ENCODE results near the gene SLC2A4. TPM values are rescaled to one million over a fixed set of nuclear protein-coding genes. Genes with fewer than 3 reads are reported as not detected.
A peak's percentile ranks its signal among the peaks of the same experiment; 100 is the strongest.

The SLC2A4 gene
- total and polyA plus RNA-seq, 2 of the 4 experiments (the other 2 are of a cell fraction) = 0.07 TPM; not detected in 1

GRCh38 chr17:7237761-7238419 is 43.6 kb upstream of the SLC2A4 start:
- peak overlapping the region; percentile 86 for H2AK5ac ChIP-seq (ENCODE audit: low read depth, low read length)
- H2BK5ac ChIP-seq (ENCODE audit: low read depth, low read length, poor library complexity, severe bottlenecking) = peak overlapping the region; percentile 81
- no peak overlapping the region for H3K23ac ChIP-seq (ENCODE audit: low read depth, low read length)
- no peaks in the 10 kb centered on the region for H3K27me3 ChIP-seq (ENCODE audit: control insufficient read depth, insufficient read depth, low read length)
- ATAC-seq (ENCODE audit: low read depth) (peak; percentile 18), DNase-seq (peak; percentile 46)
- peak overlapping the region; percentile 34 to 38; a peak in 1 of 4 replicates for H4K8ac ChIP-seq (ENCODE audit: low read depth in 2 of 2, low read length in 2 of 2)
- peak overlapping the region; percentile 74; the same call in 1 of the 2 replicates for H3K4ac ChIP-seq (ENCODE audit: low read depth, low read length)
- H3K18ac ChIP-seq (ENCODE audit: low read depth, low read length) = no peak overlapping the region
- peaks cover 2% of the 10 kb centered on the region; the same call in 1 of the 2 replicates for H3K9me1 ChIP-seq (ENCODE audit: insufficient read depth, low read length)
- H3K4me3 ChIP-seq (ENCODE audit: insufficient read depth, low read depth, low read length) = peak overlapping the region; percentile 98
- in situ Hi-C loops (cut with MboI; ENCODE audit: low sequenced_read_pairs) (loop anchor here (25.0 kb wide), 1 partner anchor 924 kb away; the partner anchor contains the start of genes PER1 and VAMP2), intact Hi-C loops (cut with micrococcal nuclease) (loop anchor here (5.0 kb wide), 1 partner anchor 59 kb away; no protein-coding TSS in a partner anchor), dilution Hi-C loops (cut with HindIII; ENCODE audit: low sequenced_read_pairs, unreplicated experiment) (no loop called here)
- TF ChIP-seq MXI1 (IDR thresholded peaks at IDR 0.05; ENCODE audit: borderline replicate concordance, low read depth, low read length) (peak; percentile 77; the same call in 1 of the 2 replicates), RAD21 (IDR thresholded peaks at IDR 0.05; ENCODE audit: low read length) (no peak), SMC3 (IDR thresholded peaks at IDR 0.05; ENCODE audit: low read depth, low read length) (no peak), POLR2A (IDR thresholded peaks at IDR 0.05; ENCODE audit: low read depth, low read length) (peak; percentile 23; the same call in 1 of the 2 replicates), MAFK (IDR thresholded peaks at IDR 0.05; ENCODE audit: low read depth, low read length) (no peak), CHD1 (IDR thresholded peaks at IDR 0.05; ENCODE audit: low read depth, low read length) (no peak), BHLHE40 (IDR thresholded peaks at IDR 0.05; ENCODE audit: low read depth, low read length) (no peak), RFX5 (IDR thresholded peaks at IDR 0.05; ENCODE audit: low read depth, low read length) (no peak), CEBPB (IDR thresholded peaks at IDR 0.05; ENCODE audit: low read depth, low read length) (no peak), MAZ (IDR thresholded peaks at IDR 0.05; ENCODE audit: borderline replicate concordance, low read depth, low read length) (no peak)
- TF ChIP-seq, protein P1, sequence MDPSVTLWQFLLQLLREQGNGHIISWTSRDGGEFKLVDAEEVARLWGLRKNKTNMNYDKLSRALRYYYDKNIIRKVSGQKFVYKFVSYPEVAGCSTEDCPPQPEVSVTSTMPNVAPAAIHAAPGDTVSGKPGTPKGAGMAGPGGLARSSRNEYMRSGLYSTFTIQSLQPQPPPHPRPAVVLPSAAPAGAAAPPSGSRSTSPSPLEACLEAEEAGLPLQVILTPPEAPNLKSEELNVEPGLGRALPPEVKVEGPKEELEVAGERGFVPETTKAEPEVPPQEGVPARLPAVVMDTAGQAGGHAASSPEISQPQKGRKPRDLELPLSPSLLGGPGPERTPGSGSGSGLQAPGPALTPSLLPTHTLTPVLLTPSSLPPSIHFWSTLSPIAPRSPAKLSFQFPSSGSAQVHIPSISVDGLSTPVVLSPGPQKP (IDR thresholded peaks at IDR 0.05; ENCODE audit: borderline replicate concordance, low read depth, low read length) = no peak
- peaks cover 36% of the 10 kb centered on the region for H3K36me3 ChIP-seq (ENCODE audit: control insufficient read depth, insufficient read depth, low read length)
- H3K9ac ChIP-seq (ENCODE audit: low read depth, low read length) = peak overlapping the region; percentile 97
- ChIA-PET POLR2A (ENCODE audit: unreplicated experiment) (no interaction called here), CTCF (no interaction called here)
- 0 out of 2 replicates have a peak overlapping the region, but pooled peaks have one; percentile 75 for H4K91ac ChIP-seq (ENCODE audit: insufficient read depth, low read depth, low read length)
- peak overlapping the region; percentile 97 for H3K27ac ChIP-seq (ENCODE audit: insufficient read depth, low read length)
- peaks cover 11% of the 10 kb centered on the region for H3K4me1 ChIP-seq (ENCODE audit: control insufficient read depth, insufficient read depth, low read length)
- no peak overlapping the region for H2BK20ac ChIP-seq (ENCODE audit: low read depth, low read length)
- no peaks in the 10 kb centered on the region for H3K9me3 ChIP-seq (ENCODE audit: control insufficient read depth, insufficient read depth, low read length)
- peak overlapping the region; percentile 87 for H3K4me2 ChIP-seq (ENCODE audit: low read depth, low read length)
- H2AFZ ChIP-seq (replicated peaks; ENCODE audit: low read length, poor library complexity) = peak overlapping the region; percentile 83
- no peak overlapping the region for H2BK120ac ChIP-seq (ENCODE audit: low read depth, low read length)
- H3K56ac ChIP-seq (ENCODE audit: extremely low read depth, insufficient read depth, low read length) = no peak overlapping the region
- peak overlapping the region; percentile 96 for H2AK9ac ChIP-seq (replicated peaks; ENCODE audit: low read depth, low read length, poor library complexity)
- peak overlapping the region; percentile 67; the same call in 1 of the 2 replicates for H3K14ac ChIP-seq (replicated peaks; ENCODE audit: low read depth, low read length)
- no peak overlapping the region for H4K5ac ChIP-seq (ENCODE audit: low read depth, low read length)
- H4K20me1 ChIP-seq (ENCODE audit: insufficient read depth, low read length) = peaks cover 35% of the 10 kb centered on the region
- H2BK15ac ChIP-seq (ENCODE audit: low read depth, low read length) = no peak overlapping the region
- 7% methylated on average over 14 of the region's 73 CpGs; no CpG with 5 or more reads in 1 of the 2 experiments for WGBS, 2 experiments (ENCODE audit: extremely low coverage in 2 of 2, insufficient read length in 1 of 2)
- BruUV-seq (replicated peaks) = no TSS peak
- peaks cover 16 to 72% of the 10 kb centered on the region in 2 experiments; a peak in 3 of 4 replicates for H3K79me1 ChIP-seq (ENCODE audit: low read depth in 1 of 2, low read length in 2 of 2)

All from IMR-90 (cell line).